Measurements from ENCODE around the gene LCN2. TPM values are rescaled to one million over a fixed set of nuclear protein-coding genes. Genes with fewer than 3 reads are reported as not detected.

The LCN2 gene
- total RNA-seq, 1 experiment from 2014 or later = 1.3 TPM

- TF ChIP-seq, protein P1, sequence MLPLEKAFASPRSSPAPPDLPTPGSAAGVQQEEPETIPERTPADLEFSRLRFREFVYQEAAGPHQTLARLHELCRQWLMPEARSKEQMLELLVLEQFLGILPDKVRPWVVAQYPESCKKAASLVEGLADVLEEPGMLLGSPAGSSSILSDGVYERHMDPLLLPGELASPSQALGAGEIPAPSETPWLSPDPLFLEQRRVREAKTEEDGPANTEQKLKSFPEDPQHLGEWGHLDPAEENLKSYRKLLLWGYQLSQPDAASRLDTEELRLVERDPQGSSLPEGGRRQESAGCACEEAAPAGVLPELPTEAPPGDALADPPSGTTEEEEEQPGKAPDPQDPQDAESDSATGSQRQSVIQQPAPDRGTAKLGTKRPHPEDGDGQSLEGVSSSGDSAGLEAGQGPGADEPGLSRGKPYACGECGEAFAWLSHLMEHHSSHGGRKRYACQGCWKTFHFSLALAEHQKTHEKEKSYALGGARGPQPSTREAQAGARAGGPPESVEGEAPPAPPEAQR (CRISPR knock-in tag; IDR thresholded peaks at IDR 0.05) = no peak
Observed at GRCh38 chr9:128182893-128183588, 33.8 kb downstream of the LCN2 start (continued).

GRCh38 chr9:128185979-128186965, 37.0 kb downstream of the LCN2 start:
- ChIA-PET POLR2A (interaction anchor here (0.7 kb wide), 1 partner anchor 537 kb away, joined by 3 read pairs; no protein-coding TSS in a partner anchor), CTCF (interaction anchor here (1.0 to 1.3 kb wide), 3 partner anchors 17 to 64 kb away, joined by 3 to 5 read pairs (median 3); partner anchors contain the start of gene DNM1)
- H3K4me3 Mint-ChIP-seq = no peak overlapping the region
- TF ChIP-seq, protein P2, sequence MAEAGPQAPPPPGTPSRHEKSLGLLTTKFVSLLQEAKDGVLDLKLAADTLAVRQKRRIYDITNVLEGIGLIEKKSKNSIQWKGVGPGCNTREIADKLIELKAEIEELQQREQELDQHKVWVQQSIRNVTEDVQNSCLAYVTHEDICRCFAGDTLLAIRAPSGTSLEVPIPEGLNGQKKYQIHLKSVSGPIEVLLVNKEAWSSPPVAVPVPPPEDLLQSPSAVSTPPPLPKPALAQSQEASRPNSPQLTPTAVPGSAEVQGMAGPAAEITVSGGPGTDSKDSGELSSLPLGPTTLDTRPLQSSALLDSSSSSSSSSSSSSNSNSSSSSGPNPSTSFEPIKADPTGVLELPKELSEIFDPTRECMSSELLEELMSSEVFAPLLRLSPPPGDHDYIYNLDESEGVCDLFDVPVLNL (CRISPR knock-in tag; IDR thresholded peaks at IDR 0.05; ENCODE audit: borderline replicate concordance, low read depth) = no peak
- TF ChIP-seq KAT7 (CRISPR knock-in tag; IDR thresholded peaks at IDR 0.05; ENCODE audit: borderline replicate concordance) = no peak
- TF ChIP-seq, protein P3, sequence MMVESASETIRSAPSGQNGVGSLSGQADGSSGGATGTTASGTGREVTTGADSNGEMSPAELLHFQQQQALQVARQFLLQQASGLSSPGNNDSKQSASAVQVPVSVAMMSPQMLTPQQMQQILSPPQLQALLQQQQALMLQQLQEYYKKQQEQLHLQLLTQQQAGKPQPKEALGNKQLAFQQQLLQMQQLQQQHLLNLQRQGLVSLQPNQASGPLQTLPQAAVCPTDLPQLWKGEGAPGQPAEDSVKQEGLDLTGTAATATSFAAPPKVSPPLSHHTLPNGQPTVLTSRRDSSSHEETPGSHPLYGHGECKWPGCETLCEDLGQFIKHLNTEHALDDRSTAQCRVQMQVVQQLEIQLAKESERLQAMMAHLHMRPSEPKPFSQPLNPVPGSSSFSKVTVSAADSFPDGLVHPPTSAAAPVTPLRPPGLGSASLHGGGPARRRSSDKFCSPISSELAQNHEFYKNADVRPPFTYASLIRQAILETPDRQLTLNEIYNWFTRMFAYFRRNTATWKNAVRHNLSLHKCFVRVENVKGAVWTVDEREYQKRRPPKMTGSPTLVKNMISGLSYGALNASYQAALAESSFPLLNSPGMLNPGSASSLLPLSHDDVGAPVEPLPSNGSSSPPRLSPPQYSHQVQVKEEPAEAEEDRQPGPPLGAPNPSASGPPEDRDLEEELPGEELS (CRISPR knock-in tag; IDR thresholded peaks at IDR 0.05) = no peak
- no peak for TF ChIP-seq ZNF138 (CRISPR knock-in tag; conservative IDR thresholded peaks at IDR 0.05)
- TF ChIP-seq GABPB1 (CRISPR knock-in tag; IDR thresholded peaks at IDR 0.05) = no peak
- no peak for TF ChIP-seq ZNF219 (CRISPR knock-in tag; IDR thresholded peaks at IDR 0.05; ENCODE audit: borderline replicate concordance)
- TF ChIP-seq IRF1 (CRISPR knock-in tag; IDR thresholded peaks at IDR 0.05) = no peak
- TF ChIP-seq JUN (CRISPR knock-in tag; IDR thresholded peaks at IDR 0.05) = no peak
- TF ChIP-seq ZNF396 (CRISPR knock-in tag; IDR thresholded peaks at IDR 0.05; ENCODE audit: borderline replicate concordance) = no peak
- no peak for TF ChIP-seq CREB1 (CRISPR knock-in tag; IDR thresholded peaks at IDR 0.05)
- no peak for TF ChIP-seq ZNF232 (CRISPR knock-in tag; IDR thresholded peaks at IDR 0.05)
- ATAC-seq = no peak
- H3K27ac Mint-ChIP-seq = no peak overlapping the region
- peaks cover 7% of the 10 kb centered on the region for H3K4me1 Mint-ChIP-seq
- no peaks in the 10 kb centered on the region for H3K27me3 Mint-ChIP-seq (ENCODE audit: low read depth)
- no peak for DNase-seq (ENCODE audit: low spot score)
- peaks cover 25% of the 10 kb centered on the region for H3K36me3 Mint-ChIP-seq
- H3K9me3 Mint-ChIP-seq = no peaks in the 10 kb centered on the region

DNA sequence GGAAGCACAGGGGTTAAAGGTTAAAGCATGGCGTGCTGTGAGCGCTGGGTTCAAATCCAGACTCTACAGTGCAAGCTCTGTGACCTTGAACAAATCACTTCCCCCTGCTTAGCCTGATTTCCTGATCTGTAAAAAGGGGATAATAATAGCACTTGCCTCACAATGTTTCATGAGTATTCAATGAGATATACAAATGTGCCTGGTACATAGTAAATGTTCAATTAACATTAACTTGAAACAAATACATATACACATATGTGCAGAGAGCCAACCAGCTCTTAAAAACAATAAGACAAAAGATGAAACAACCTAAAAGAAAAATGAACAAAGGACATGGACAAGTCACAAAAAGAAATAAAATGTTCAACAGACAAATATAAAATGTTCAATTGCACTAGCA, 38.1 kb downstream of the LCN2 start:
- H3K4me3 Mint-ChIP-seq = no peak overlapping the region
- H3K27ac Mint-ChIP-seq = no peak overlapping the region
- H3K9me3 Mint-ChIP-seq = no peaks in the 10 kb centered on the region
- no peak for ATAC-seq
- H3K27me3 Mint-ChIP-seq (ENCODE audit: low read depth) = peaks cover 5% of the 10 kb centered on the region
- ChIA-PET POLR2A (interaction anchor here (0.7 kb wide), 1 partner anchor 536 kb away, joined by 3 read pairs; no protein-coding TSS in a partner anchor), CTCF (interaction anchor here (1.3 kb wide), 1 partner anchor 16 kb away, joined by 5 read pairs; the partner anchor contains the start of gene DNM1)
- peaks cover 25% of the 10 kb centered on the region for H3K36me3 Mint-ChIP-seq
- H3K4me1 Mint-ChIP-seq = peaks cover 11% of the 10 kb centered on the region
- DNase-seq (ENCODE audit: low spot score) = no peak
- no peak for TF ChIP-seq ZNF219 (CRISPR knock-in tag; IDR thresholded peaks at IDR 0.05; ENCODE audit: borderline replicate concordance)
- TF ChIP-seq, protein P4, sequence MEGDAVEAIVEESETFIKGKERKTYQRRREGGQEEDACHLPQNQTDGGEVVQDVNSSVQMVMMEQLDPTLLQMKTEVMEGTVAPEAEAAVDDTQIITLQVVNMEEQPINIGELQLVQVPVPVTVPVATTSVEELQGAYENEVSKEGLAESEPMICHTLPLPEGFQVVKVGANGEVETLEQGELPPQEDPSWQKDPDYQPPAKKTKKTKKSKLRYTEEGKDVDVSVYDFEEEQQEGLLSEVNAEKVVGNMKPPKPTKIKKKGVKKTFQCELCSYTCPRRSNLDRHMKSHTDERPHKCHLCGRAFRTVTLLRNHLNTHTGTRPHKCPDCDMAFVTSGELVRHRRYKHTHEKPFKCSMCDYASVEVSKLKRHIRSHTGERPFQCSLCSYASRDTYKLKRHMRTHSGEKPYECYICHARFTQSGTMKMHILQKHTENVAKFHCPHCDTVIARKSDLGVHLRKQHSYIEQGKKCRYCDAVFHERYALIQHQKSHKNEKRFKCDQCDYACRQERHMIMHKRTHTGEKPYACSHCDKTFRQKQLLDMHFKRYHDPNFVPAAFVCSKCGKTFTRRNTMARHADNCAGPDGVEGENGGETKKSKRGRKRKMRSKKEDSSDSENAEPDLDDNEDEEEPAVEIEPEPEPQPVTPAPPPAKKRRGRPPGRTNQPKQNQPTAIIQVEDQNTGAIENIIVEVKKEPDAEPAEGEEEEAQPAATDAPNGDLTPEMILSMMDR (IDR thresholded peaks at IDR 0.05) = no peak
- TF ChIP-seq, protein P5, sequence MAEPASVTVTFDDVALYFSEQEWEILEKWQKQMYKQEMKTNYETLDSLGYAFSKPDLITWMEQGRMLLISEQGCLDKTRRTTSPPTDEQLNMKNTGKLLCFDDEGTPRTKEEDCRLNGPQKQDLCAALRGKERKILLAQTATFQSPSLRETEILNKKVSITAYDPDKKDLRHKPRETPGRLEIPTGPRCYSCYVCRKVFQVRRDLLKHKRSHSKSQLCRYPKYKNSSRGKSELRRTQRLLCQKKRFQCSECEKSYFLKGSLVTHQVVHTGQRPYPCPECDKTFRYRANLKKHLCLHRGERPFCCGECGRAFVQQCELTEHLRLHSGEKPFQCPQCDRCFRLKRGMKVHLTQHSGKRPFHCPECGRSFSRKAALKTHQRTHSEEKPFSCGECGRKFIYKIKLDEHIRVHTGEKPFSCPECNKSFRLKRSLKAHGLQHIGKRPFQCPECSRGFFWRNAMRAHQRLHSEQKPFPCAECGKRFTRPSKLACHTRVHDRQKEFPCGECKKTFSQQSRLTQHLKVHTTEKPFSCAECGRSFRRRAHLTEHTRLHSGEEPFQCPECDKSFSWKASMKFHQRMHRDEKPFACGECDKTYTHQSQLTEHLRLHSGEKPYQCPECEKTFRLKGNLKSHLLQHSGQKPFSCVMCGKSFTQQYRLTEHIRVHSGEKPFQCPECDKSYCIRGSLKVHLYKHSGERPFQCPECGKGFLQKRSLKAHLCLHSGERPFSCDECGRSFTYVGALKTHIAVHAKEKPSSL (CRISPR knock-in tag; conservative IDR thresholded peaks at IDR 0.05) = no peak
- no peak for TF ChIP-seq STAT6 (CRISPR knock-in tag; conservative IDR thresholded peaks at IDR 0.05; ENCODE audit: low read depth)
- TF ChIP-seq RORB (CRISPR knock-in tag; IDR thresholded peaks at IDR 0.05) = no peak
- TF ChIP-seq GABPB1 (CRISPR knock-in tag; IDR thresholded peaks at IDR 0.05) = no peak

Measured in WTC11 (cell line).